ENCODE measurements around the gene ZMAT3.
A peak's percentile ranks its signal among the peaks of the same experiment; 100 is the strongest.

ZMAT3 gene

DNA sequence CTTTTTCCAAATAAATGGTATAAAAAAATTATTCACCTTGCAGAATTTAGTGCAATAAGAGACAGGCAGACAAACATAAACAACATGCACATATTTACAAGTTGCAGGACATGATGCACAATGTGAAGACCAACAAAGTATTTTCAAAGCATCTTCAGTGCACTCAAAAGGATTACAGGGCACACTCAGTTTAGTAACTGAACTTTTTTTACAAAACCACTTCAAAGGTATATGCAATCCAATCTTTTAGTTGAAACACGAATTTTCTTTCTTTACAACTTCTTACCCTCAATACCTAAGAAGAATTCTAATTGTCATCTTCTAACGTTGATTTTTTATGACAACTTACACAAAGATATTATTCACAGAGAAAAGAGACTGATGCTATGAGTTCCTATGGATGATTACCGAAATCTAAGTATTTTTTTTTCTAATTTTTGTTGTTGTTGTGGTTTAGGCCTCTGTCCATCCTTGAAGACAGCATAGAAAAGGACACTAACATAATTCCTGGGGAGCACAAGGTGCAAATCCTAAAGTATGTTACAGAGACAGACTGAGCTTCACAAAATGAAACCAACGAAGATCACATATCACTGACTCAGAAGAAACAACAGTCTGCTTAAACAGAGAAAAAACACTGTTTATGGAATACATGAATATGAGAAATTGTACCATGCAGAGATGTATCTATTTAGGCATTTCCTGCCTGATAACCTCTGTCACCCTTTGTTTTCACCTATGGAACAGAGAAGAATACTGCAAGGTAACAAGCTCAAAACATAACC, 50.3 kb downstream of the ZMAT3 start:
- DNase-seq = no peak

DNA sequence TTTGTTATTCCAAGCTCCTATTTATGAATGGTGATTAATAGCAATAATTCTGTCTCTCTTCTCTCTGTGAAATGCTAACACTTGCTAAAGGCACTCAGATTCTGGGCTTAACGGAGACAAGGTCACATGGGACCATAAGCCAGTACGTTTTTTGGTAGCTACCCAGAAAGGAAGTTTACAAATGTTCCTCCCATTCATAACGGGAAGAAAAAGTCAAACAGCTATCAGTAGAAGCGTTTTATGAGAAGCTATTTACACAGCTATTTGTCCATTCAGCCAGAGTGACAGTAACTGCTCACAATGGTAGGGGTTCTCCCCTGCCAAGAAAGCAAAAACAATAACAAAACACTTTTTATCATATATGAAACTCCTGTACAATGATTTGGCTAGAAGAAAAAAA, 51.5 kb downstream of the ZMAT3 start:
- DNase-seq = no peak

DNA sequence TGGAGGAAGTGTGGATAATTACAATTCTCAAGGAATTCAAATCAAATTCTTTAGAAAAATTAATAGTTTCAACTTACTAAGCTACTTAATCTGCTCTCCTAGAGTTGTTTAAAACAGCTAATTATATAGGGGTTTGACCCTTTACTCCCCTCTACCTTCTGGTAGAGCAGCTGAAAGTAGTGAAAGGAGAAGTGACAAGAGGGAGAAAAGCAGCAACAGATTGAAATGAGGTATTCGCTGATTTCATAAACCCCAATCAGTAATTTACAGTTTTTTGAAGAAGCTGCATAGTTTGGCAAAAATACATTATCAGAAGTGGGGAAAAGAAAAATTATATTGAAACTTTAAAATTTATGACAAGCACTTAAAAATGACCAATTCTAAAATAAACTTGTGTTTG, 52.8 kb downstream of the ZMAT3 start:
- no peak for DNase-seq

DNA sequence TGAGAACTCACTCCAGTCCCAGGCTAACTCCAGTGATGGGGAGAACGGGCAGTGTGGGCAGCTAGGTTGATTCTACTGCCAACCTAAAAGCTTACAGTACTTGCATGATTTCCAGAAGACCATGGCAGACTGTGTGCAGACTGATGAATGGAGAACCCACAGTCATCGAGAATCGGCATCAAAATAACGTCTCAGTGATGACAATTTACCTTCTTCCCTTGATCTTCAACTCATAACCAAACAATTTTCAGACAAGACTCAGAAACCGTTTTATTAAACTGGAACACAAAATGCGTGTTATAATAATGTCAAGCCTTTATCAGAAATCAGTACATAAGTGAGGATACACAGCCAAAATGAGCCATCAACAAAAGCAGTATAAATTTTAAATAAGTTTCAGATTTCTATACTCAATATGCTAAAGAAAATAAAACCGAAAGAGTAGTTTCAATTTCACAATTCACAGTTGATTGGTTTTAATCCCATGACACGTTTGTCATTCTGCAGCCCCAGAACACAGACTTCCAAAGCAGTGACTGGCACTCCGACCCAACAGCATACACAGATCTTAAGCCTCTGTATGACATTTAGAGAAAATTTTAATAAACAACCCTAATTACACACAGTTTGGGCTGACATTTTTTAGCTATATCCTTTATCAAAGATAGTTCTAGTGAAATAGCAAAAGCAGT, 54.5 kb downstream of the ZMAT3 start:
- DNase-seq = no peak

DNA sequence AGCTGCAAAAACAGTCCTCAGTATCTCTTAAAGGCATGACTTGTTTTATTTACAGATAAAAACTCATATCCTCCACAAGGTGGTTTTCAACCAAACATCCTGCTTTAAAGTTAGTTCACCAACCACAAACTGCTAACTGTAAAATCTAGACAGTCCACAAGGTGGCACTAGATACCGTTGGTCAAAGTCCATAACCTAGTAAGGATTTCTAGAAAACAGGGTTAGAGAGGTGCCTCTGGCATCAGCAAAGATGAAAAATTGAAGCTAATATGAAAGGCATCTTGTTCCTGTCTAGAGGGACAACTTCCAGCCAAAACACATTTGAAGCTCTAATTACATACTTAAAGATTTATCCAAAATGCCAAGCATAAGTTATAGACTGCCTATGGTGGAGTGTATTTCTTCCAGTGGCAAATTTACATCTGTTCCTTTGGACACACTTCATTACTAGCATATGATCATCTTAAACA, 56.0 kb downstream of the ZMAT3 start:
- peak; percentile 45 for DNase-seq

DNA sequence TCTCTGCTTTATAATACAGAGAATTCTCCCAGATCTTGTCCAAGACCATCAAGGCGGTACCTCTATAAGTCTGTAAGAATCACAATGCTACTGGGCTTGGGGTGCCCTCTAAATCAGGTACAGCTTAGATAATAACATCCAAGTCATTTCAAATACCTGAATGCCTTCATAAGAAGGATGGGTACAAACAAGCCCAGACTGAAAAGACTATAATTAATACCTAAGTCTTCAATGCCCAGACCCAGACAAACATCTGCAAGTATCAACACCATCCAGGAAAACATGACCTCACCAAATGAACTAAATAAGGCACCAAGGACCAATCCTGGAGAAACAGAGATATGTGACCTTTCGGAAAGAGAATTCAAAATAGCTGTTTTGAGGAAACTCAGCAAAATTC, 65.9 kb downstream of the ZMAT3 start:
- no peak for DNase-seq

DNA sequence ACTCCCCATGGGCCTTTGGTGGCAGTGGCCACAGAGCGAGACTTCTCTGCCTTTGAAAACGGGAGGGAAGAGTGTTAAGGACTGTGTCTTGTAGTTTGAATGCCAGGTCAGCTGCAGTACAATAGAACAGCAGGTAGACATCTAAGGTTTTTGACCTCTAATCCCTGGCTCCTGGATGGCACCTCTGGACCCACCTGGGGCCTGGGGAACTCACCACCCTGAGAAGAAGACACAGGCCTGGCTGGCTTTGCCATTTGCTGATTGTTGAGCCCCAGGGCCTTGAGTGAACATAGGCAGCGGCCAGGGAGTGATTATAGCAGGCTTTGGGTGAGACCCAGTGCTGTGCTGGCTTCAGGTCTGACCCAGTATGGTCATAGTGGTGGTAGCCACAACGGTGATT, 66.4 kb downstream of the ZMAT3 start:
- no peak for DNase-seq

DNA sequence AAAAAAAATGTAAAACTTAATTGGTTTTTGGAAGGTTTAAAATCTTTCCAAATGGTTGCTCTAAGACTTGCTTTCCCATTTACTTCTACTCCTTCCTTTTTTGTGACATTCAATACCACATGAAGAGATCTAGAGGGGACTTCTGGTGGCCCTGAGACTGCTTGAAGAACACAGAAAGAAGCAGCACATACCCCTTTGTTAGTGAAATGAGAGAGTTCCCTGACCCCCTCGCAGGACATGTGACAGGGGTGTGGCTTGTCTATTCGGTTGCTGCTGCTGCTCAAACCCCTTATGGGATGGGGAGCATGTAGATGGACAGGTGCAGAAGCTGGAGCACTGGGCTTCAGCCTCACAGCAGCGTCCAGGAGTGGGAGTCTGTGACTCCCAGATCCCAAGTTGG, 71.0 kb downstream of the ZMAT3 start:
- no peak for DNase-seq

DNA sequence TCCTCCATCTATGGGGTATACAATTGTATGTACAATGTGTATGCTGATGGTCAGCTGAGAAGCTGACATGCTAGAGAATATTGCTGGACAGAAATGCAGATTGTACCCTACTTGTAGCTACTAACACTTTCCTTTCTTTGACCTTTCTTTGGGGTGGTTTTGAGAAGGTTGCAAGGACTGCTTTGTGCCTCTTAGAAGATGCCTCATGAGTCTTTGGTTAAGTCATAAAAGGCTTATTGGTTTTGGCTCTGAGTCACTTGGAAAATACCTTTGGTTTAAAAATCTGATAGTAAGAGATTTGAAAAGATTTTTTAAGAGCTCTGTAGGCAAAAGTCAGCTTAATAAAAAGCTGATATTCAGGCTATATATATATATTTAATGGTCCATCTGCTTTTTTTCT, 71.5 kb downstream of the ZMAT3 start:
- no peak for DNase-seq

DNA sequence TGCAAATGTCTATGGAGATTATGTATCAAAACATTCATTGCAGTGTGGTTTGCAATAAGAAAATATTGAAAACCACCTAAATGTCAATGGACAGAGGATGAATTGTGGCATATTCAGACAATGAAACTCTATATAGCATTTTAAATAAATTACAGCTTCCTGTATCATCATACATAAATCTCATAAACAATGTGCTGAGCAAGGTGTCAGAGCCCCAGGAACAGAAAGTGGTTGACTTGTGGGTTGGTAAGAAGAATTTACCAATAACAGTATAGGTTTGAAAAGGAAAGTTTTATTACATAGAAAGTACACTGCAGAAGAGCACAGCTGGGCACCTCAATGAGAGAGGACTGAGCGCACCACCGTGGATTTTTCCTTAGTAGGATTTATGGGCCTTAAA, 75.2 kb downstream of the ZMAT3 start:
- no peak for DNase-seq

DNA sequence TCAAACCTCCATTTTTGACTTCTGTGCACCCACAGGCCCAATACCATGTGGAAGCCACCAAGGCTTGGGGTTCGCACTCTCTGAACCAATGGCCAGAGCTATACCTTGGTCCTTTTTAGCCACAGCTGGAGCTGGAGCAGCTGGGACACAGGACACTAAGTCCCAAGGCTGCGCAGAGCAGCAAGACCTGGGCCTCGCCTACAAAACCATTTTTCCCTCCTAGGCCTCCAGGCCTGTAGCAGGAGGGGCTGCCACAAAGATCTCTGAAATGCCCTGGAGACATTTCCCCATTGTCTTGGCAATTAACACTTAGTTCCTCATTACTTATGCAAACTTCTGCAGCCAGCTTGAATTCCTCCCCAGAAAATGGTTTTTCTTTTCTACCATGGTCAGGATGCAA, 81.3 kb downstream of the ZMAT3 start:
- no peak for DNase-seq

DNA sequence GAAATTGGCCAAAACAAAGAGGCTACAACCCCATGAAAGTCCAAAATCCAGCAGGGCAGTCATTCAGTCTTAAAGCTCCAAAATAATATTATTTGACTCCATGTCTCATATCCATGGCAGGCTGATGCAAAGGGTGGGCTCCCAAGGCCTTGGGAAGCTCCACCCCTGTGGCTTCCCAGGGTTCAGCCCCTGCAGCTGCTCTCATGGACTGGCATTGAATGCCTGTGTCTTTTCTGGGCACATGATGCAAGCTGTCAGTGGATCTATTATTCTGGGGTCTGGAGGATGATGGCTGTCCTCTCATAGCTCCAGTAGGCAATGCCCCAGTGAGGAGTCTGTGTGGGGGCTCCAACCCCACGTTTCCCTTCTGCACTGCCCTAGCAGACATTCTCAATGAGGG, 81.8 kb downstream of the ZMAT3 start:
- DNase-seq = no peak

DNA sequence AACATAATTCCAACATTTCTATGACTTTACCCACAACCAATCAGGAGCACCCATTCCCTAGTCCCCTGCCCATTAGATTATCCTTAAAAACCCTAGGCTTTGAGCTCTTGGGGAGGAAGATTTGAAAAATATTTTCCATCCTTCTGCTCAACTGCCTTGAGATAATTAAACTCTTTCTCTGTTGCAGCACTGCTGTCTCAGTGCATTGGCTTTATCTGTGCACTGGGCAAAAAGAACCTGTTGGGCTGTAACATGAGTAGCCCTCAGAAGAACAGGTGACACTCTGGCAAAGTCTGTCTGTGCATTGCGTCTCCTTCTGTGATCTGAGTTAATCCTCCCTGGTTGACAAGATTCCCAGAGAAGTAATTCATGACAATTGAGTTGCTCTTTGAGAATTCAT, 83.9 kb downstream of the ZMAT3 start:
- DNase-seq = no peak

DNA sequence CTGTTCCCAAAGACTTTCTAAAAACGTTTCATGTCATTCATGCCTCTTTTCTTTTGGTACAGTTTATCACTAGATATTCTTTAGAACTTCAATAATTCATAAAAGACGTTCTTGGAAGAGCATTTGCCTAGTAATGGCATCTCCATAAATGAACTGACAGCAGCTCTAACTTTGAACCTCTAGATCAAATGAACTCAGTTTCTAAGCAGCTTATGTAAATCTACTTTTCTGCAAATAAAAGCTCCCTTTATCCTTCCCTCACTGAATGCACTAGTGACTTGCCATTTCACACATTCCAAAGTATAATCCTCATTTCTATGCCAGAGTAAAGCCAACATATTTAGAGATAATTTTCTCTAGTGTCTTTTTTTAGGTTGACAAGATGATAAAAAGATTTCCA, 85.2 kb downstream of the ZMAT3 start:
- DNase-seq = no peak

DNA sequence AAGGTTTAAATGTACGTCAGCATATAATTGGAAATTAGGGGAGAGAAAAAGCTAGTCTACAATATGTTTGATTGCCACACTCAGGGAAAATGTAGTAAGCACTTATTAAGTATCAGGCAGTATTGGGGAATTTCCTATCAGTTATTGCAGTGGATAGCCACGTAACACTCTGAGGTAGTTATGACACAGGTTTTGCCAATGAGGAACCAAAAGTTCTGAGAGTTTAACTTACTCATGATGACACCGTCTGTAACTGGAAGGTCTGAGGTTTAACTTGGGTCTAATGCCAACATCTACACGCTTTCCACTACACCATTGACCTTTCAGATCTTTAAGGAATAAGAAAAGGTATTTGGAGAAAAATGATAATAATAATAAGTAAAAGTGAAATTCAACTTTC, 89.5 kb downstream of the ZMAT3 start:
- no peak for DNase-seq

DNA sequence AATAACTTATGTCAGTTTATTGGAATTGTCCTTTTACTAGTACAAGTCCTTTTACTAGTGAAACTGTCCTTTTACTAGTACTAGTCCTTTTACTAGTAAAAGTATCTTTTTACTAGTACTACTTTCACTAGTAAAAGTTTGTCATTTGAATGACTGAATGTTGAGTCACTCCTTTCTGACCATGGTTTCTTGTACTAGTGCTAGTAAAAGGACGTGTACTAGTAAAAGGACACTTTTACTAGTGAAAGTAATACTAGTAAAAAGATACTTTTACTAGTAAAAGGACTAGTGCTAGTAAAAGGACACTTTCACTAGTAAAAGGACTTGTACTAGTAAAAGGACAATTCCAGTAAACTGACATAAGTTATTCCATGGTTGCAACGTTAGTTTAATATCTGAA, 96.3 kb downstream of the ZMAT3 start:
- no peak for DNase-seq

DNA sequence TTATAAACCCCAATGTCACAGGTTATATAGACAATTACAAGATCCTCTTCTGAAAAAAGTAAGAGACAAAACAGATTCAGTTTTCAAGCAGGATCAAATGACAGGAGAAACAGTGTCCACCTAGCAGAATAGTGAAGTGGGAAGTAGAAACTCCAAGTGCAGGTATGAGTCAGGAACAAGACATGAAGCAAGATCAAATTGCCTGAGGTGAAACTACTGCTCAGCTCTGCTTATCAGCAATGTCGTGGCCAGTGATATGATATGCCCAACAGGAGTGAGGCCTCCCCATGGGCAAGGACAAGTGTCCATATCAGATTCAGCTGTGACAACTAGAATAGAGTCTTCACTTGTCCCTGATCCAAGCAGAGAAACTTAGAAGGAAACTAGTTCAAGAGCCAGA, 100.0 kb downstream of the ZMAT3 start:
- DNase-seq = no peak

DNA sequence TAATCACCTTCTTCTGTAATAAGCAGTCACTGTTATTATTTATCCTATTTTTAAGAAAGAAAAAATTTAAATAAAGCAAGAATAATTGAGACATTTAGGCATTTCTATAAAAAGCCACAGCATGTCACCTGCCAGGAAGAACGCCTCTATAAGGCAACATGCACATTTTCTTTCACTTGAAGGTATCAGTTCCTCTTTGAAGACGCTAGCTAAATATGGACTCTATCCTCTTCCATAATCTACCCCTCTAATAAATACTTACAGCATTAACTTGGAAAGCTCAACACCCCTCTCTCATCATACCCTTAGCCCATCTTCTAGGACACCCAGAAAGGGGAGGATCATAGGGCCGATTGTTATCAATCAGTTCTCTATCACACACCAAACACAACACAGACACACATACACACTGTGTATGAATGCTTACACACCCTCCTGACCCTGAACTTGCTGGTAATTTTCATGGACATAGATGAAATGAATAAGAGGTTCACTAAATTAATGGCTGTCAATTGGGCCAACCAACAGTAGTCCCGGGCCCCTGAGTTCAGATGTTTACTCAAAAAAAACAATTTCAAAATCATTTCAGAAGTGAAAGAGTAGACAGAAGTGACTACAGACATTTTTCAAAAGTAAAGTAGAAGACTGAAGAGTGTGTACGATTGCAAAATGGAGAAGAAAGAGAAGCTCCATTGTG, 102.5 kb downstream of the ZMAT3 start:
- DNase-seq = no peak

All from DMS 273 treated with DMSO at 0.1 percent for 48 hours (cell line).